NCI-H2227 (cell line): Measurements from ENCODE around the gene TMEM11.
"Not testable (repeated sequence)": the region's sequence is repeated elsewhere in the genome, so short reads cannot be mapped to it uniquely, and the experiment has no call there.

Experiments
- DNase-seq: peaks from one replicate; lab custom pipeline; 2025; ENCODE audit not compliant: unreplicated experiment; lab: John Stamatoyannopoulos, UW

Gene TMEM11

GRCh38 chr17:21242780-21243515 lies 29.0 kb upstream of the TMEM11 start:
- DNase-seq: no peak

DNA sequence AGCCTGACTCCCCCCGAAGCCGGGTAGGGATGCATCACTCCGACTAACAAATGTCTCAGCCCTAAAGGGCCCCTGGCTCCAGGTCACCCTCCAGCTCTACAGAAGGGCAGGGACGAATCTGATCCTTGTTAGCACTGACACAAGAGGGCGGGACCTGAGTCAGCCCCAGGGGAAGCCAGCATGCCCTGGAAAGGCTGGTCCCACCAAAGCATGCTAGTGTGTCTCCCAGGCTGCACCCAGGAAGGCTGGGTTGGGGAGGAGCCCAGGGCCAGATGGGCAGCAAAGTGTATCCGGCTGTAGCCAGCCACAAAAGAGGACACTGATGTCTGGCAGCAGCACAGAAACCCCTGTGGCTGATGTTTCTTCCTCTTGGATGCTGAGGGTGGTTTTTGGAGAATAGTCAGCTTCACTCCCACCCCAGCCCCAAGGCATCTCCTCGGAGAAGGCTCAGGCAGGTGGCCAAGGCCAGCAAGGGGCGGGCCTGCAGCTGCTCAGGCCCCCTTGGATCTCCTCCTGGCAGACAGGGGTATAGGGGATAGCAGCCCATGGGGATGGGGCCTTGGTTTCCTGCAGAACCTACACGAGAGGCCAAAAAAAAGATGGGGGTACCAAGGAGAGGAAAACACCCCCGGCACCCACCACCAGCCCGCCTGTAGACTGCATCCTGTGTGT lies 28.2 kb upstream of the TMEM11 start:
- DNase-seq: no peak

DNA sequence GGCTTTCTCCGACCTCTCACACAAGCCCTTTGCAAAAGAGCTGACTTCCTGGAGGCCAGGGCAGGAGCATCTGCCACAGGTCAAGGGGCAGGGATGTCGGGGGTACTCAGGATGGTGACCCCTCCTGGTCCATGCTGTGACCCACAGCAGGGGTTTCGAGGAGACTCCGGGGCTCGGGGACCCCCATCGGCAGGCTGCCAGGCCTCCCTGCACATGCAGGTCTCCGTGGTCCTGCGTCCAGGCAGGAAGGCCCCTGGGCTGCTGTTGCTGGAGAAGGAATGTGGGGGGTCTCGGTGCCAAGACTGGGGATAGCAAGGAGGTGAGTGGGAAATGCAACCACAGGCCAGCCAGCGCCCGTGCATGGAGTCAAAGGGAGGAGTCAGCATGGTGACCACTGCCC lies 27.6 kb upstream of the TMEM11 start:
- DNase-seq: no peak

- no peak for DNase-seq
These were observed 26.6 kb upstream of the TMEM11 start for GRCh38 chr17:21240369-21241055.

DNA sequence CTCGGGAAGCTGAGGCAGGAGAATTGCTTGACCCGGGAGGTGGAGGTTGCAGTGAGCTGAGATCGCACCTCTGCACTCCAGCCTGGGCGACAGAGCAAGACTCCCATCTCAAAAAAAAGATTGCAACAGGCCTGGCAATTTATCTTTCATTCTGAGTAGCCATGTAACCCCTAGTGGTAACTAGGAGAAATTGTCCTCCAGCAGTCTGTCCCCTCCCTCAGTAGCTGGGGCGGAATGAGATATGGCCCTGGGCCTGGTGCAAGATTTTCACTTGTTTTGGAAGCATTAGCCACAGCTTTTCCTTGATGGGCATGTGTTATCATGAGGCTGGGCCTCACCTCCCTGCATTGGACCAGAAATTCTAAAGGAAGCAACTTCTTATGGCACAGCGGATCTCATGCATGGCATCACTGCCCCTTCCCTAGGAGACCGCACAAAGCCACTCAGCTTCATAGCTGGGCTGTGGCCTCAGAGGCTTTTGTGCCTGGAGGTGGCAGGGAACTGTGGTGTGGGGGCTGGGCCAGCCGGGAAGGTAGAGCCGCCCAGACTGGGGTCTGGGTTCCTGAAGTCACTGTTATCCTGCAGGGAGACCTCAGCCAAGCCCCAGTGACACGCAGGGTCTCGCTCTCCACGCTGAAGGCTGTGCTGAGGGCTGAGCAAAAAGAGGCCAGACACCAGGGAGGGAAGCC lies 25.9 kb upstream of the TMEM11 start:
- no peak for DNase-seq

GRCh38 chr17:21235921-21236320 lies 22.0 kb upstream of the TMEM11 start:
- DNase-seq: no peak

GRCh38 chr17:21233581-21234347 lies 19.8 kb upstream of the TMEM11 start:
- DNase-seq: no peak

- DNase-seq: no peak
These were observed 18.2 kb upstream of the TMEM11 start for GRCh38 chr17:21232033-21232749.

DNA sequence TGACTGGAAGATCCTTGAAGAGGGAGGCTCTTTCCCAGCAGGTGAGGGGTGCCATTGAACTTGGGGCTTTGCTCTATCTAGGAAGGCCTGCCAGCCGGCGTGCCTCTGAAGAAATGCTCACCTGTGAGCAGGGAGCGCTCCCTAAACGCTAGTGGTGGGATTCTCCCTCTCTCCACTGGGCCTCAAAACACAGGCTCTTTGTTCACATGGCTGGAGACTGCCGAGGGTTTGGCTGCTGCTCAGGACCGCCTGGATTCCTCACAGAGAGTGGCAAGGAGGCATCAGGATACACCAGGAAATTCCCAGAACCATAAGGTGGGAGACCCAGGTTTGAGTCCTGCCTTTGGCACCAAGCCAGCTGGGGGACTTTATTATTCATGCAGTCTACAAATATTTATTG lies 17.6 kb upstream of the TMEM11 start:
- DNase-seq: no peak

DNA sequence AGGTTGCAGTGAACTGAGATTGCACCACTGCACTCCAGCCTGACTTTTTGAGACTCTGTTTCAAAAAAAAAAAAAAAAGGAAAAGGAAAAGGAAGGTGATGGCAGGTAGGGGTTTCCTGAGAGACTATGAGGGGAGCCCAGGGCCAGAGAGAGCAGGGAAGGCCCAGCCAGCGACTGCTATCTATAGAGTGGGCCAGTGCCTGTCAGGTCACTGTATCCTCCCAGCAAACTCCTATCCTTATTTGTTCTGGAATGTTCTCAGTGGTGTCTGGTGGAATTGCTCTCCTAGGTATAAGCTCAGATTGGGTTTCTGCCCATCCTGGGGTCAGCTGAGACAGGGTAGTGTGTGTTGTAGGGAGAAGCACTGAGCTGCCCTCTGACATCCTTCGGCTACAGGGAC lies 14.9 kb upstream of the TMEM11 start:
- DNase-seq: no peak

DNA sequence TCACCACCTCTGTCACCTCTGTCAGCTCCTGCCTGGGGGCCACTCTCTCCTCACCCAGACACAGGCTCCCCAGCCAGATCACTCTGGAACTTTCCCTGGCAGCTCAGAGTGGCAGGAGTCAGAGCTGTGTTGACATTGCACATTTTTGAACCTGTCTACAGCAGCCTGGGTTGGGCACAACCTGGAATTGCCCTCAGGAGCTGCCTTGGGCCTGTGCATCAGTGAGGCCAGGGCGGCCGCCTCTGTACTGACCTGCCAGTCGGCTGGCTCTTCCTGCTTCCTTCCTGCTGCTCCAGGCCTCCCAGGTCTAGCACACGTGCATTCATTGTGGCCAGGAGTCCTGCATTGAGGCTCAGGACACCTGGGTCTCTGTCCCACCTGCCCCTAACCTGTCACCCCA lies 14.2 kb upstream of the TMEM11 start:
- DNase-seq: no peak

DNA sequence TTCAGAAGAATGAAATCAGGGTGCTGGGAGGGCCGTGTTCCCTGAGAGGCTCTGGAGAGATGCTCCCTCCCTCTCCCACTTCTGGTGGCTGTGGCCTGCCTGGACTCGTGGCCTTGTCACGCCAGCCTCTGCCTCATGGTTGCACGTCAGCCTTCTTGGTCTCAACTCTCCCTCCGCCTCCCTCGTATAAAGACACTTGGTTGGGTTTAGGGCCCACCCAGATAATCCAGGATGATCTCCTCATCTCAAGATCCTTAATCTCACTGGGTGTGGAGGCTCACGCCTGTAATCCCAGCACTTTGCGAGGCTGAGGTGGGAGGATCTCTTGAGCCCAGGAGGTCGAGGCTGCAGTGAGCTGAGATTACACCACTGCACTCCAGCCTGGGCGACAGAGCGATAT lies 13.3 kb upstream of the TMEM11 start:
- DNase-seq: not testable (repeated sequence)

DNA sequence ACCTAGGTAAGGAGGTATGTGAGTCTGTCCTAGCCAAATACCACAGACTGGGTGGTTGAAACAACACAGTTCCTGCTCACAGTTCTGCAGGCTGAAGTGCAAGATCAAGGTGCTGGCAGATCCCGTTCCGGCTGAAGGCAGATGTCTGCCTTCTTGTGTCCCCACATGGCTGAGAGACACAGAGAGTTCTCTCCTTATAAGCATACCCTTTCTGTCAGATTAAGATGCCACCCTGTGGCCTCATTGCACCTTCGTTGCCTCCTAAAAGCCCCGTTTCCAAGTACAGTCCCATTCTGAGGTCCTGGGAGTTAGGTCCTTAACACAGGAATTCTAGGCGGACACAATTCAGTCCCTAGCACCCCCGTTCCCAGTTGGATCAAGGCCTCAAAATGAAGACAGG lies 9.1 kb upstream of the TMEM11 start:
- no peak for DNase-seq

- DNase-seq: no peak
These were observed 4.9 kb upstream of the TMEM11 start for GRCh38 chr17:21218831-21219380.

DNA sequence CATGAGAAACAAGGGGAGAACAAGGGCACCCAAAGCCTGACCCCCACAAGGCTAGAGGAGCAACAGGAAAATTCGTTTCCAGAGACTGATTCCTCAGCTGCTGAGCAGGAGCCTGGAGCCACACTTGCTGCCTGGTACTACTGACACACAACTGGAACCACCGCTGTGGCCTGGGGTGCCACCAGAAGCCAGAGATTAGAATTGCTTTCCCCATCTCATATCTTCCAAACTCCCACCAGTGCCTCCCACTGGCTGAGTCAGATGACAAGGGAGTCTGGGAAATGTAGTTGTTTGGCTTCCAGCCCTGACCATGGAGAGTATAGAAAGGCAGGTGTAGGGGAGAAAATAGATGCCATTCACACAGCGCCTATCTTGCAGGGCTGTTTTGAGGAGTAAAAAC lies 4.1 kb upstream of the TMEM11 start:
- DNase-seq: no peak

- no peak for DNase-seq
These were observed 3.4 kb upstream of the TMEM11 start for GRCh38 chr17:21217346-21217745.

GRCh38 chr17:21215935-21216334 lies 2.0 kb upstream of the TMEM11 start:
- DNase-seq: no peak

DNA sequence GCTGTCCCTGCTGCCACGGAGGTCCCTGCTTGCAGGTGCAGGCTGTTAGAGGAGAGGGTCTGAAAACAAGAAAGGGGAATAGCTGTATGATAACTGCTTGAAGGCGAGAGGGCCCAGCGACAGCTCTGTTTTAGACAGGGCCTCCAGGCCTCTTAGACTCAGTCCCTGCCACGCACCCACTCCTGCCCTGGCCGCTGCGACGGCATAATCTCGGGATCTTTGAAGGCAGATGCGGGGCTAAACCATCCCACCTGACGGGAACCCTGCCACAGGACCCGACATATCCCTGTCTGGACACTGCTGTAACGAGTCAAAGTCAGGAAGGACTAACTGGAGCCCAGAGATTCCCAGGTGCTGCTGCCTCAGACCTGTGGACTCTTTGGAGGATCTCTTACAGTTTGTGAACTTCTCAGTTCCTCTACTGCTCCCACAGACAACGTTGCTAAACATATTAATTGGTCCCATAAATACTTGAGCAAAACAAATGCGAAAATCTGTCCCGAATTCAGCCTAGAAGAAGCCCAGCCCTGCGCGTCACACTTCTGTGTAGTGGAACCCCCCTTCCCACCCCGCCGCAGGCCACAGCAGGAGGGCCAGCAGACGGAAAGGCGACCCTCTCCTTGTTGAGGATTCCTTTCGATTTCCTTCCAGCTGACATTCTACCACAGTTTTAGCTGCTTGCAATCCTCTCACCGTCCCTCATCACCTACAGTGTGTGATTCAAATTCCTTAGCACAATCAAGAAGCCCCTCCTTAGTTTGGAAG lies 998 bp upstream of the TMEM11 start:
- DNase-seq: peak; percentile 11

DNA sequence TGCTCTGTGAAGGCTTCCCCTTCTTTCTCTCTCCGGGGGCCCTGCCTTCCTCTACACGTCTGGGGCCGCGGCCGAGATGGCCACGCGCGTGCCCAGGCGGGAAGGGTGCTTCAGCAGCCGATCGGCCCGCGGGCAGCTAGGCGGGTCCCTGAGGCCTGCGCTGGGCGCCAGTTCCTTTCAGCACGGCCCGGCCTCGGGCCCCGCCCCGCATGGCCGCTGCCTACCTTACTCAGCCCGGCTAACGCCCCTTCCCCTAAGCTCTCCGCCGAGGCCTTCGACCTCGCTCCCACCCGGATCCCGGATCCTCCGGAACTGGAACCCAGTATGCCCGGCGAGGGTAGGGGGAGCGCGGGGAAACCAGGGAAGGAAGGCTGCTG lies 335 bp downstream of the TMEM11 start:
- peak; percentile 61 for DNase-seq
